Measurements from ENCODE around the gene EPOP. TPM values are rescaled to one million over a fixed set of nuclear protein-coding genes. Genes with fewer than 3 reads are reported as not detected.

Gene EPOP
- total and polyA plus RNA-seq, 2 of the 8 experiments (the other 6 are each of a cell fraction or from before 2014, with no cell fraction given): 1.5 to 3.3 TPM

DNA sequence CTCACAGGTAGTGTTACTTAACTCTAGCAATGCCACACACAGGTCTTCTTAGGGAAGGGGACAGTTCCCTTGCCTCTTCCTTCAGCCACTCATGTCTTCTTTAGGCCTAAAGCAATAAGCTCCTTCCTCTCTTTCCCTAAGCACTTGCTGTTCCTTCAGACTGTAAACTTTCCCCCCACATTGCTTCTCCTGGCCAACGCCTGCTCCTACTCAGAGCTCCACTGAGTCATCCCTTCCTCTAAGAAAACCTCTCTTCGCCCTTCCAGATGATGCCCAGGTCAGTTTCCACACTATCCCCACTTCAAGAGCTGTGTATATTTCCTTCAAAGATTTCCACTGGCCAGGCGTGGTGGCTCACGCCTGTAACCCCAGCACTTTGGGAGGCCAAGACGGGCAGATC lies 12.5 kb upstream of the EPOP start:
- H3K79me1 ChIP-seq (ENCODE audit: low read depth, low read length): no peaks in the 10 kb centered on the region
- H3K9ac ChIP-seq (replicated peaks in 1 of 4; ENCODE audit: extremely low read depth in 1 of 4, low read depth in 3 of 4, low read length in 3 of 4): no peak overlapping the region
- H2AFZ ChIP-seq (ENCODE audit: low read length): no peak overlapping the region
- no peak overlapping the region for H3K14ac ChIP-seq (ENCODE audit: insufficient read length)
- no peak overlapping the region for H2AK5ac ChIP-seq (ENCODE audit: low read depth, low read length)
- H3K23ac ChIP-seq (ENCODE audit: insufficient read length): no peak overlapping the region
- WGBS, 2 experiments (ENCODE audit: extremely low coverage in 1 of 2, insufficient coverage in 1 of 2, insufficient read length in 1 of 2, insufficient replicate concordance in 2 of 2, low coverage in 1 of 2, low lambda C conversion rate in 2 of 2, missing lambda C conversion rate in 1 of 2): 87% methylated on average over 5 of the region's 5 CpGs; no CpG with 5 or more reads in 1 of the 2 experiments
- H3K4ac ChIP-seq (replicated peaks; ENCODE audit: insufficient read length, low read depth, low read length): no peak overlapping the region
- no peak for TF ChIP-seq BRCA1 (IDR thresholded peaks at IDR 0.05; ENCODE audit: low read depth, low read length)
- TF ChIP-seq GTF2F1 (IDR thresholded peaks at IDR 0.05; ENCODE audit: borderline replicate concordance, low read depth, low read length): no peak
- no peak overlapping the region for H3K56ac ChIP-seq (replicated peaks; ENCODE audit: insufficient read length, low read depth, low read length)
- H4K8ac ChIP-seq (ENCODE audit: extremely low read depth, insufficient read depth, low read length): no peak overlapping the region
- no peak overlapping the region for H2BK120ac ChIP-seq (replicated peaks; ENCODE audit: low read depth, low read length)
- H3K9me3 ChIP-seq (ENCODE audit: insufficient read depth in 2 of 2, low read depth in 1 of 2, low read length in 1 of 2): no peaks in the 10 kb centered on the region
- H4K91ac ChIP-seq (replicated peaks; ENCODE audit: insufficient read length, low read length): no peak overlapping the region
- H2BK15ac ChIP-seq (ENCODE audit: low read length): no peak overlapping the region
- peaks cover 0 to 10% (median 3%) of the 10 kb centered on the region in 4 experiments; a peak in 2 of 7 replicates for H3K27me3 ChIP-seq (replicated peaks in 1 of 4; ENCODE audit: control insufficient read depth in 3 of 4, extremely low read depth in 1 of 4, insufficient read depth in 3 of 4, low read length in 3 of 4)
- DNase-seq (ENCODE audit: low read depth in 1 of 2, low spot score in 2 of 2) (no peak), FAIRE-seq (no peak)
- no peaks in the 10 kb centered on the region for H3K36me3 ChIP-seq (ENCODE audit: control insufficient read depth in 2 of 4, insufficient read depth in 4 of 4, low read length in 3 of 4)
- no peaks in the 10 kb centered on the region for H4K20me1 ChIP-seq (replicated peaks in 1 of 2; ENCODE audit: control insufficient read depth in 1 of 2, insufficient read depth in 2 of 2, low read length in 2 of 2)
- no peaks in the 10 kb centered on the region for H3K23me2 ChIP-seq (ENCODE audit: low read depth, low read length)
- ChIA-PET POLR2A (ENCODE audit: partially characterized antibody) (interaction anchor here (0.6 to 1.3 kb wide), 3 partner anchors 10 to 196 kb away, joined by 3 to 4 read pairs (median 3); no protein-coding TSS in a partner anchor), CTCF (ENCODE audit: partially characterized antibody) (interaction anchor here (0.7 to 14.5 kb wide), 10 partner anchors 6 to 58 kb away, joined by 3 to 141 read pairs (median 4); no protein-coding TSS in a partner anchor)
- no peak overlapping the region for H3K4me3 ChIP-seq (ENCODE audit: extremely low read depth in 1 of 4, insufficient read depth in 2 of 4, low read depth in 3 of 4, low read length in 4 of 4)
- no peak overlapping the region for H3K4me2 ChIP-seq (ENCODE audit: insufficient read depth in 1 of 2, low read depth in 2 of 2, low read length in 2 of 2)
- H2BK12ac ChIP-seq (ENCODE audit: low read depth, low read length): no peak overlapping the region
- no peak overlapping the region for H2BK20ac ChIP-seq (ENCODE audit: low read length)
- H3K79me2 ChIP-seq (ENCODE audit: control insufficient read depth in 1 of 2, insufficient read depth in 2 of 2, low read length in 2 of 2): no peaks in the 10 kb centered on the region
- no peaks in the 10 kb centered on the region for H3K4me1 ChIP-seq (replicated peaks in 1 of 4; ENCODE audit: control insufficient read depth in 3 of 4, insufficient read depth in 4 of 4, low read length in 3 of 4)
- H3K18ac ChIP-seq (ENCODE audit: extremely low read depth, low read length): no peak overlapping the region
- no peak overlapping the region for H4K5ac ChIP-seq (ENCODE audit: insufficient read length, low read depth, low read length)
- no peak overlapping the region for H3K27ac ChIP-seq (ENCODE audit: low read depth, low read length)
- no peak overlapping the region for H2BK5ac ChIP-seq (ENCODE audit: low read depth, low read length)
